GM21381 (cell line): ENCODE results near the gene CHPF.

ENCODE experiments used
- ATAC-seq: cut with Tn5 transposase; IDR thresholded peaks from one replicate; pipeline ENCODE4 v1.9.1; 2021; ENCODE audit warnings: mild to moderate bottlenecking, moderate library complexity; ENCODE audit not compliant: unreplicated experiment

Gene CHPF

GRCh38 chr2:219552382-219553167 is 9.0 kb upstream of the CHPF start:
- peak; percentile 92 for ATAC-seq

- peak; percentile 8 for ATAC-seq
Measured at GRCh38 chr2:219551441-219552381, 8.1 kb upstream of the CHPF start.

- no peak for ATAC-seq
Measured at GRCh38 chr2:219549619-219550018, 6.0 kb upstream of the CHPF start.

- ATAC-seq, result no peak
Measured at GRCh38 chr2:219548990-219549389, 5.4 kb upstream of the CHPF start.

GRCh38 chr2:219547621-219548020 is 4.0 kb upstream of the CHPF start:
- no peak for ATAC-seq

- no peak for ATAC-seq
Measured at GRCh38 chr2:219545943-219546352, 2.3 kb upstream of the CHPF start.

- no peak for ATAC-seq
Measured at GRCh38 chr2:219545295-219545942, 1.8 kb upstream of the CHPF start.

GRCh38 chr2:219544567-219544966 is 958 bp upstream of the CHPF start:
- ATAC-seq, result no peak

GRCh38 chr2:219542931-219543595 is 546 bp downstream of the CHPF start:
- ATAC-seq, result peak; percentile 35

GRCh38 chr2:219541611-219542180 is 1.9 kb downstream of the CHPF start:
- peak; percentile 44 for ATAC-seq

- ATAC-seq, result no peak
Measured at GRCh38 chr2:219540784-219541504, 2.7 kb downstream of the CHPF start.

- ATAC-seq, result no peak
Measured at GRCh38 chr2:219539926-219540678, 3.5 kb downstream of the CHPF start.

- ATAC-seq, result no peak
Measured at GRCh38 chr2:219538956-219539788, 4.4 kb downstream of the CHPF start.

- ATAC-seq, result no peak
Measured at GRCh38 chr2:219538504-219538951, 5.1 kb downstream of the CHPF start.

GRCh38 chr2:219537657-219538488 is 5.7 kb downstream of the CHPF start:
- no peak for ATAC-seq

GRCh38 chr2:219536967-219537366 is 6.6 kb downstream of the CHPF start:
- ATAC-seq, result no peak

- ATAC-seq, result no peak
Measured at GRCh38 chr2:219536425-219536824, 7.2 kb downstream of the CHPF start.
